ENCODE measurements around the gene ZNRF3. TPM values are rescaled to one million over a fixed set of nuclear protein-coding genes. Genes with fewer than 3 reads are reported as not detected.
"Not testable (repeated sequence)": the region's sequence is repeated elsewhere in the genome, so short reads cannot be mapped to it uniquely, and the experiment has no call there.

Gene ZNRF3
- total RNA-seq, 1 experiment from 2014 or later: 8.1 TPM

GRCh38 chr22:28905256-28905832 is 22.0 kb downstream of the ZNRF3 start:
- no peak overlapping the region for H3K4me3 ChIP-seq (ENCODE audit: low read length)
- no peak overlapping the region for H3K4me2 ChIP-seq (ENCODE audit: low read length)
- no peaks in the 10 kb centered on the region for H3K27me3 ChIP-seq (ENCODE audit: low read length)
- ChIA-PET CTCF (no interaction called here), POLR2A (ENCODE audit: unreplicated experiment) (no interaction called here)
- H3K36me3 ChIP-seq (ENCODE audit: low read depth, low read length): no peaks in the 10 kb centered on the region
- H3K9me2 ChIP-seq (replicated peaks; ENCODE audit: low read length): no peaks in the 10 kb centered on the region
- H2AFZ ChIP-seq (ENCODE audit: low read length): no peak overlapping the region
- no peaks in the 10 kb centered on the region for H3K9me3 ChIP-seq (ENCODE audit: low read length)
- no peak overlapping the region for H3K9ac ChIP-seq (ENCODE audit: low read length)
- intact Hi-C loops (cut with micrococcal nuclease): no loop called here
- no peak overlapping the region for H3K27ac ChIP-seq (ENCODE audit: low read length)
- DNase-seq (no peak), ATAC-seq (no peak)
- 0 out of 2 replicates have a peak, but pooled peaks cover 7% of the 10 kb centered on the region for H4K20me1 ChIP-seq (ENCODE audit: low read length)
- TF ChIP-seq, protein P1, sequence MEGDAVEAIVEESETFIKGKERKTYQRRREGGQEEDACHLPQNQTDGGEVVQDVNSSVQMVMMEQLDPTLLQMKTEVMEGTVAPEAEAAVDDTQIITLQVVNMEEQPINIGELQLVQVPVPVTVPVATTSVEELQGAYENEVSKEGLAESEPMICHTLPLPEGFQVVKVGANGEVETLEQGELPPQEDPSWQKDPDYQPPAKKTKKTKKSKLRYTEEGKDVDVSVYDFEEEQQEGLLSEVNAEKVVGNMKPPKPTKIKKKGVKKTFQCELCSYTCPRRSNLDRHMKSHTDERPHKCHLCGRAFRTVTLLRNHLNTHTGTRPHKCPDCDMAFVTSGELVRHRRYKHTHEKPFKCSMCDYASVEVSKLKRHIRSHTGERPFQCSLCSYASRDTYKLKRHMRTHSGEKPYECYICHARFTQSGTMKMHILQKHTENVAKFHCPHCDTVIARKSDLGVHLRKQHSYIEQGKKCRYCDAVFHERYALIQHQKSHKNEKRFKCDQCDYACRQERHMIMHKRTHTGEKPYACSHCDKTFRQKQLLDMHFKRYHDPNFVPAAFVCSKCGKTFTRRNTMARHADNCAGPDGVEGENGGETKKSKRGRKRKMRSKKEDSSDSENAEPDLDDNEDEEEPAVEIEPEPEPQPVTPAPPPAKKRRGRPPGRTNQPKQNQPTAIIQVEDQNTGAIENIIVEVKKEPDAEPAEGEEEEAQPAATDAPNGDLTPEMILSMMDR (conservative IDR thresholded peaks at IDR 0.05; ENCODE audit: low read depth, low read length): no peak
- TF ChIP-seq EZH2phosphoT487 (IDR thresholded peaks at IDR 0.05; ENCODE audit: borderline replicate concordance, low read length) (no peak), EZH2 (IDR thresholded peaks at IDR 0.05; ENCODE audit: low read length, unreplicated experiment) (no peak)
- no peaks in the 10 kb centered on the region for H3F3A ChIP-seq (ENCODE audit: low read length, unreplicated experiment)
- no peaks in the 10 kb centered on the region for H3K4me1 ChIP-seq (ENCODE audit: insufficient read depth, low read length)
- peaks cover 17% of the 10 kb centered on the region for H3K79me2 ChIP-seq (ENCODE audit: low read length)
- no TSS peak for BruUV-seq (replicated peaks)

GRCh38 chr22:28906312-28906711 is 22.9 kb downstream of the ZNRF3 start:
- no peak overlapping the region for H3K4me3 ChIP-seq (ENCODE audit: low read length)
- POLR2A ChIA-PET (ENCODE audit: unreplicated experiment): no interaction called here
- no peaks in the 10 kb centered on the region for H3K36me3 ChIP-seq (ENCODE audit: low read depth, low read length)
- no peaks in the 10 kb centered on the region for H3K9me2 ChIP-seq (replicated peaks; ENCODE audit: low read length)
- CTCF ChIA-PET: no interaction called here
- H3K4me1 ChIP-seq (ENCODE audit: insufficient read depth, low read length): no peaks in the 10 kb centered on the region
- ATAC-seq (no peak), DNase-seq (no peak)
- H3K79me2 ChIP-seq (ENCODE audit: low read length): peaks cover 15% of the 10 kb centered on the region
- no peaks in the 10 kb centered on the region for H3K27me3 ChIP-seq (ENCODE audit: low read length)
- no peaks in the 10 kb centered on the region for H3F3A ChIP-seq (ENCODE audit: low read length, unreplicated experiment)
- 0 out of 2 replicates have a peak, but pooled peaks cover 7% of the 10 kb centered on the region for H4K20me1 ChIP-seq (ENCODE audit: low read length)
- no TSS peak for BruUV-seq (replicated peaks)
- H3K9ac ChIP-seq (ENCODE audit: low read length): no peak overlapping the region
- TF ChIP-seq, protein P1 (conservative IDR thresholded peaks at IDR 0.05; ENCODE audit: low read depth, low read length): no peak
- TF ChIP-seq EZH2 (IDR thresholded peaks at IDR 0.05; ENCODE audit: low read length, unreplicated experiment) (no peak), EZH2phosphoT487 (IDR thresholded peaks at IDR 0.05; ENCODE audit: borderline replicate concordance, low read length) (no peak)
- H3K27ac ChIP-seq (ENCODE audit: low read length): no peak overlapping the region
- H2AFZ ChIP-seq (ENCODE audit: low read length): no peak overlapping the region
- no peak overlapping the region for H3K4me2 ChIP-seq (ENCODE audit: low read length)
- no peaks in the 10 kb centered on the region for H3K9me3 ChIP-seq (ENCODE audit: low read length)
- intact Hi-C loops (cut with micrococcal nuclease): no loop called here

GRCh38 chr22:28907311-28908008 is 24.1 kb downstream of the ZNRF3 start:
- Histone ChIP-seq H3K9ac (ENCODE audit: low read length) (no peak overlapping the region), H4K20me1 (ENCODE audit: low read length) (0 out of 2 replicates have a peak, but pooled peaks cover 7% of the 10 kb centered on the region), H3K9me3 (ENCODE audit: low read length) (no peaks in the 10 kb centered on the region), H3F3A (ENCODE audit: low read length, unreplicated experiment) (no peaks in the 10 kb centered on the region), H3K4me1 (ENCODE audit: insufficient read depth, low read length) (peaks cover 9% of the 10 kb centered on the region), H3K27ac (ENCODE audit: low read length) (no peak overlapping the region), H3K9me2 (replicated peaks; ENCODE audit: low read length) (no peaks in the 10 kb centered on the region), H3K36me3 (ENCODE audit: low read depth, low read length) (no peaks in the 10 kb centered on the region), H2AFZ (ENCODE audit: low read length) (no peak overlapping the region), H3K4me2 (ENCODE audit: low read length) (no peak overlapping the region), H3K4me3 (ENCODE audit: low read length) (no peak overlapping the region), H3K79me2 (ENCODE audit: low read length) (peaks cover 11% of the 10 kb centered on the region), H3K27me3 (ENCODE audit: low read length) (no peaks in the 10 kb centered on the region)
- ChIA-PET CTCF (no interaction called here), POLR2A (ENCODE audit: unreplicated experiment) (no interaction called here)
- TF ChIP-seq, protein P1 (conservative IDR thresholded peaks at IDR 0.05; ENCODE audit: low read depth, low read length): no peak
- TF ChIP-seq EZH2phosphoT487 (IDR thresholded peaks at IDR 0.05; ENCODE audit: borderline replicate concordance, low read length) (no peak), EZH2 (IDR thresholded peaks at IDR 0.05; ENCODE audit: low read length, unreplicated experiment) (no peak)
- BruUV-seq (replicated peaks): no TSS peak
- DNase-seq: no peak
- intact Hi-C loops (cut with micrococcal nuclease): no loop called here
- no peak for ATAC-seq

- H3K27me3 ChIP-seq (ENCODE audit: low read length); BruUV-seq (replicated peaks); intact Hi-C loops (cut with micrococcal nuclease); H4K20me1 ChIP-seq (ENCODE audit: low read length); H3K36me3 ChIP-seq (ENCODE audit: low read depth, low read length); H3K4me1 ChIP-seq (ENCODE audit: insufficient read depth, low read length); H3K4me3 ChIP-seq (ENCODE audit: low read length); H3K27ac ChIP-seq (ENCODE audit: low read length); H3F3A ChIP-seq (ENCODE audit: low read length, unreplicated experiment); H3K4me2 ChIP-seq (ENCODE audit: low read length); DNase-seq; POLR2A ChIA-PET (ENCODE audit: unreplicated experiment); H3K9ac ChIP-seq (ENCODE audit: low read length); H3K9me3 ChIP-seq (ENCODE audit: low read length); CTCF ChIA-PET; H3K9me2 ChIP-seq (replicated peaks; ENCODE audit: low read length); H2AFZ ChIP-seq (ENCODE audit: low read length); ATAC-seq: not testable (repeated sequence)
- H3K79me2 ChIP-seq (ENCODE audit: low read length): peaks cover 11% of the 10 kb centered on the region
Observed at GRCh38 chr22:28908810-28909209, 25.4 kb downstream of the ZNRF3 start.
